EH (cell line): ENCODE measurements around the gene KCNQ4.

ENCODE experiments used
- DNase-seq: peaks from one replicate; pipeline ENCODE4 v3.0.0-alpha.2; 2015; ENCODE audit warnings: low read depth

The KCNQ4 gene

DNA sequence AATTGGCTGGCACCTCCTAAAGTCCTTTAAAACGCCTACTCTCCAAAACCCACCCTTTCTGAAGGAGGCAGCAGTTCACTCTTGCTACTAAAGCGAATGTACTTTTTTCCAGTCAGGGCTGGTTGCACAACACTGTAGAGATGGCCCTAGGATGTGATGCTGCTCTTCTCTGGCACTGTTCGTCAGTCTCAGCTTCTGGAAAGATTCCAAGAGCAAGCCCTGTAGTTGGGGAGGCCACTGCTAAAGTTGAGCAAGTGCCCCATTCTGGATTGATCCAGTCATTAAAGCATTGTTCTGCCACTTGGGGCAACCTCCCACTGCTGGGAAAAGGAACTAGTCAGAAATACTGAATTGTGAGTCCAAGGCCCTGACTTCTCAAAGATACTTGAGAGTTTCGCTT, 28.5 kb upstream of the KCNQ4 start:
- DNase-seq: no peak

DNA sequence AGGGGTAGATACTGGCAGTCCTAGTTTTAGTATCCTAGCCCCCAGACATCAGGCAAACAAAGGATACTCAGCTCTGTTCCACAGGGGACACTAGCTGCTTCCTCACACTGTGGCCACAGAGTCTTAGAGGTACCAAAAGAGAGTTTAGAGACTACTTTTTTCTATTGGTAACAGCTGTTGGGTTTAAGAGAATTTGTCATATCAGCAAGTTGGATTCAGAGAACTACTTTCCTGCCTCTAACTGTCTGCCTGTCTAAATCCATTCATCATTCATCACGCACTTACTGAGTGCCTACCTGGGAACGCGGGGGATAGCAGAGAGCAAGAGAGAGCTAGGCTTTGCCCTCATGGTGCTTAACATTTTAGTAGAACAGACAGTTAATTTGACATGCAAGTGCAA, 27.1 kb upstream of the KCNQ4 start:
- DNase-seq: no peak

- no peak for DNase-seq
Observed at GRCh38 chr1:40757084-40757483, 26.5 kb upstream of the KCNQ4 start.

GRCh38 chr1:40758004-40758403, 25.6 kb upstream of the KCNQ4 start:
- no peak for DNase-seq

GRCh38 chr1:40758578-40759343, 24.8 kb upstream of the KCNQ4 start:
- DNase-seq: no peak

GRCh38 chr1:40760984-40761383, 22.6 kb upstream of the KCNQ4 start:
- DNase-seq: peak; percentile 50

DNA sequence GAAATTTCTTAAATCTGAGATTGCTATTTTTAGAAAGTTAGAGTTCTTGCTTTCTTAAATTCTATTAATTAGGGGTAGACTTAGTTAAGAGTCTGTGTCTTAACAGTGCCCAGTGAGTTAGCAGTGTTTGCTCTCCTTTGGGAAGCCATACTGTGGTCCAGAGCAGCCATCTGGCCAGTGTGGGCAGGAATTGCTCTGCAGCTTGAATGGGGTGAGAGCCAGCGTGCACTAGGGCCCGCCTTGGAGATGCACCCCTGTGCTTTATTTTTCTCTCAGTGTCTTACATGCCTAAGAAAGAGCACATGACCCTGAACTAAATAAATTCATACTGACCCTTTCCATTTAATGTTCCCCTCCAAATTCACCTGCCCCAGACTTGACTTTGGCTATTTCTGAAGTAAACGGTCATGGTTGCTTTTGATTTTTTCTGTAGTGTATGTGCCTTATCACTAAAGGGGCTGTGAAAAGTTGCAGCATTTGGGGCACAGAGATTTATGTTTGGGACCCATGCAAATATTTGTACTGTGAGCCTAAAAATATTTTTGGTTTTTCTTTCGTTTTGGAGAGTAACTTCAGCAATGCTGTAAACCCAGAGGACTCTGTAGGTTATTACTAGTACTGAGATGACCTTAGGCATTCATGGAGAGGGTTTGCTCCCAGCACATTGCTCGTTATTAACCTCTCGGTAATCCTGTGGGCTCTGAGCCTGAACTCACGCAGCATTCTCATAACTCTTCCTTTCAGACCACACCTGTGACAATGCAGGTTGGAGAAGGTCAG, 21.3 kb upstream of the KCNQ4 start:
- DNase-seq: no peak

DNA sequence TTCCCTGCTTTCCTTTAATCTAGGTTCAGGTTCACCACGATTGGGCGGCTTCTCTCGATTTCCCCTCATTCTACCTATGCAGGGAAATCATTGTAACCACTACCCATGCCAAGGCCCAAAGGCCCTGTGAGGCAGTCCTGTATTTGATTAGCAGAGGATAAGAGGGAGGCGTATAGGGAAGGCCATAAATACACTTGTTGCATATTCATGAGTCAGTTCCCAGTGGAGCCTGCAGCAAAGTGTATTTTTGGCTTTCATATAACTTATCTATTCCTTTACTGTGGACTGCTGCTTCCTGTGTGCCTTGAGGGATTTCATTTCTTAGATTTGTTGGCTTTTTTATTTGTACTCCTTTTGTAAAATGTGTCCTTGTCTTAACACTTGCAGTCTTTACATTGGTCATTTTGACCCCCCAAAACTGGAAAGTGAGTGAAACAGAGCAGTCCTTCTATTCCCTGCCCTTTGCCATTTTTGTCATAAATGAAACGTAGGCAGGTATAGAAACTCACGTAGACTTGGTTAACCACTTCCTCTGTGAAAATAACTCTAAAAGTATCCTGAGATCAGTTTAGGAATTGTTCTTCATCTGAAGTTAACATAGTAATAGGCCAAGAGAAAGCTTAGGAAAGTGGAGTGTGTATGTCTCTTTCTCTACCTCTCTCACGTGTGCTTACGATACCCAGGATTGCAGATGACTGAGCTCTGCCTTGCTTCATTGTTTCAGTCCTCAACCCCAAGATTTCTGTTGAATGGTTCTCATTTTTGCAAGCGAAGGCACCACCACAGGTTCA, 19.6 kb upstream of the KCNQ4 start:
- no peak for DNase-seq

GRCh38 chr1:40764981-40765380, 18.6 kb upstream of the KCNQ4 start:
- no peak for DNase-seq

GRCh38 chr1:40766017-40766416, 17.6 kb upstream of the KCNQ4 start:
- DNase-seq: peak; percentile 41

DNA sequence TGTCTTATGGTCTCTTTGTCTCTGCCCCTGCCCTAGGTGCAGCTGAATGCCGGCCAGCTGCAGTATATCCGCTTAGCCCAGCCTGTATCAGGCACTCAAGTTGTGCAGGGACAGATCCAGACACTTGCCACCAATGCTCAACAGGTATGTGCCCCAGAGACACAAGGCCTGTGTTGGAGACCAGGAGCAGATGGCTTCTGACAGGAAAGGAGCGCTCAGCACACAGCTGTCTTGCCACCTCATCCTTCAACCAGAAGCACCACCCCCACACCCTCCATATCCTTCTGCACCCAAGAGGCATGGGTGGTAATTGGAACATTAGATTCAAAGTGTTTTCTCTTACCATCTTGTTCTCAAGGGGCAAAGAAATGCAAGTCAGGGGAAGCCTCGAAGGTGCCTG, 17.0 kb upstream of the KCNQ4 start:
- DNase-seq: no peak

- no peak for DNase-seq
Observed at GRCh38 chr1:40768146-40768990, 15.2 kb upstream of the KCNQ4 start.

DNA sequence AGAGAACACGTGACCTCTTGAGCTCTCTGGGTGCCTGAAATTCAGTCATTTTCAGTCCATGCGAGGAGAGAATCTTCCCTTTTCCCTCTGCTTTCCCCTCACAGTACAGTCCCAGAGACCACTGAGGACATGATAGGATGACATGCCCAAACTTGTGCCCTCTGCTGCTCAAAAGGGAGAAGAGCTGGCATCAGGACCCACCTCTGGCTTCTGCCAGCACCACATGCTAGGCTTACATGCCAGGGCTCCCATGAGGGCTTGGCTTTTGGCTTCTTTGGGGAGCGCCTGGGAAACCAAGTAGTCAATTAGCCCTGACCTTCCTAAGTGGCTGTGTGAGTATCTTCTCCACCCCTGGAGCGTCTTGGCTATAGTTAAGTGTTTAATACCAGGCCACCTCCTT, 13.8 kb upstream of the KCNQ4 start:
- DNase-seq: peak; percentile 38

- no peak for DNase-seq
Observed at GRCh38 chr1:40770296-40771070, 13.1 kb upstream of the KCNQ4 start.

- DNase-seq: no peak
Observed at GRCh38 chr1:40772146-40772955, 11.2 kb upstream of the KCNQ4 start.

DNA sequence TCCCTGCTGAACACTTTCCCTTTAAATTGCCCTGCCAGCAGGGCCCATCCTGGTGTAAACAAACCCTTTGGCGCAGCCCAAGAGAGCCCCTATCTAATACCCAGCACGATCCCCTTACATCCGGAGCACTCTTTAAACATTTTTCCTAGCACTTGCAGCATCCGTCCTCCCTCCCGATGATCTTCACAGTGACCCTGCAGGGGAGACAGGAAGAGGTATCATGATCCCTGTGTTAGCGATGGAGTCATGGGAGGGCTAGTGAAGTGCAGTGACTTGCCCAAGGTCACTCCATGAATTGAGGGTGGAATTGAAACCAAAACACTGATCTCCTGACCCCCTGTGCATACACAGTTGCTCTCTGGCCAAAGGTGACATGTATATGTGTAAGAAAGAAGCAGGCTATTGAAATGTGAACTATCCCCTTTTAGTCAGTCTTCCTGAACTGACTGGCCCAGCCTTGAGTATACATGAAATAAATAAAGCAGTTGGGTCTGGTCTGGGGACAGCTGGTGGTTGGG, 9.8 kb upstream of the KCNQ4 start:
- DNase-seq: no peak

DNA sequence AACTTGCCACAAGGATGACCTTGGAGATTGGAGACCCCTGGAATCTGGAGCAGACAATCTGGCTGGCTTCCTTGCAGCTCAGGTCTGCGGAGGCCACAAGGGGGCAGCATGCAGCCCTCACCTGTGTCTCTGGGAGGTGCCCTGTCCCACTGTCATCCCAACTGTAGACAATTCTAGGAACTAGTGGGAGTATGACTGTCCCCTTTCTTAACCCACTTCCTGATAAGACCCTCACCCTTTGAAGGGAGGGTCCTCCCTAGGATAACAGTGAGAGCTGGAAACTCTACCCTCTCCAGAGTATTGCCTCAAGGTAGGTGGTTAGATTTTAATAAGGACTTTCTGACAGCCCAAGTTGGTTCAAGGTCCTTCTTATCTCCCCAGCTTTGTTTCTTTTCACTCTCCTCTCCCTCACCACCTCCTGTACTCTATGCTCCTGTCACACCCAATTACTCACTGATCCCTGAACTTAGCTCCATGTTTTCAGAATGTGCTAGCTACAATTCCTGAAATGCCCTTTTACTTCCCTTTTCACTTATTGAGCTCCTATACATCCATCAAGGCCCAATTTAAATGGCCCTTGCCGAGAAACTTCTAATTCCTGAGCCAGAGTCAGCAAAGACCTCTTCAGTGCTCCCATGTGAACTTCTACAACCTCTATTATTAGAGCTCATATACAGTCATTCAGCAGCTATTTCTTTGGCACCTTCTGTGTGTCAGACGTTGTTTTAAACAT, 9.2 kb upstream of the KCNQ4 start:
- peak; percentile 33 for DNase-seq

DNA sequence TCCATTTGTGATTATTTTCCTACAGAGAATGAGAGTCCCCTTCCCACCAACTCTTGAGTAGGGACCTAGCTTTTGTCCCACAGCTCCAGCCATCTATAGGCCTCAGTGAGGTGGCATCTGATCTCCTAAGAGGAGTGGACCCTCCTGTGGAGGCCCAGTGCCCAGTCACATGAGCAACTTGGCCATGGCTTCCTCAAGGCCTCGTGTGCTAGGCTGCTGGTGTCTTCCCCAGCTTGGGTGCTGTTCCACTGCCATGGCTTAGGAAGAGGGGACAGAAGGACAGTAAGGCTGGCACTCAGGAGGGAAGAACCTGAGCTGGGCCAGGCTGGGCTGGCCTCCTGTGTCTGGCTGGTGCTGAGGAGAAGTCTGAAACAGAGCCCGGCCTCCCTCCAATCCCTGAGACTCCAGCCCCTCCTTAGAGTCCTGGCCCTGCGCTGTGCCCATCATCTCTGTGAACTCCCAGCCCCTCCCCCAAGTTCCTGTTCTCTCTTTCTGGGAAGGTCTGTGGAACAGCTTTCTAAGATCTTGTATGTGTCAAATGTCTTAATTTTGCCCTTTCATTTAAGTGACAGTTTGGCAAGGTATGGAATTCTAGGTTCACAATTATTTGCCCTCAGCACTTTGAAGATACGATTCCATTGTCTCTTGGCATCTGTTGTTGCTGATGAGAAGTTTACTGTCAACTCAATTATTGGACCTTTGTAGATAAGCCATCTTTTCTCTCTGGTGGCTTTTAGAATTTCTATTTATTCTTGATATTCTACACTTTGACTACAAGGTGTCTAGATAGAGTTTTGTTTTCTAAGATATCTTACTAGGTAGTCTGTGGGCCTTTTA, 7.1 kb upstream of the KCNQ4 start:
- DNase-seq: no peak
